GM13976 (cell line): ENCODE measurements around the gene ZNF442.
"Not testable (repeated sequence)": the region's sequence is repeated elsewhere in the genome, so short reads cannot be mapped to it uniquely, and the experiment has no call there.

Experiments used
- DNase-seq: peaks from one replicate; pipeline ENCODE4 v3.0.0; 2012; ENCODE audit warnings: low spot score
- CTCF ChIP-seq: IDR thresholded peaks from 2 replicates; pipeline ENCODE4 v1.5.1; 2012; ENCODE audit warnings: borderline replicate concordance, mild to moderate bottlenecking; ENCODE audit not compliant: insufficient read depth; ENCODE audit errors: extremely low read depth, missing control alignments, control extremely low read depth
- in situ Hi-C: fragments of 300-500 bp; cut with MboI; formaldehyde crosslinking; loops from one replicate; pipeline ENCODE4 v1.12.0; 2022; ENCODE audit warnings: low sequenced_read_pairs, mixed read lengths, inconsistent platforms; ENCODE audit not compliant: unreplicated experiment

ZNF442 gene

GRCh38 chr19:12325690-12326089, 39.8 kb downstream of the ZNF442 start:
- no peak for DNase-seq
- in situ Hi-C loops: no loop called here

GRCh38 chr19:12318782-12319413, 46.6 kb downstream of the ZNF442 start:
- DNase-seq: no peak
- no peak for TF ChIP-seq CTCF
- in situ Hi-C loops: no loop called here

More at GRCh38 chr19:12325690-12326089, 39.8 kb downstream of the ZNF442 start:
- no peak for TF ChIP-seq CTCF

GRCh38 chr19:12314553-12314952, 50.9 kb downstream of the ZNF442 start:
- no peak for DNase-seq
- TF ChIP-seq CTCF: no peak
- in situ Hi-C loops: no loop called here

- in situ Hi-C loops, DNase-seq: not testable (repeated sequence)
Observed at GRCh38 chr19:12308891-12309290, 56.6 kb downstream of the ZNF442 start.
